ENCODE measurements around the gene UNC5B.

DNA sequence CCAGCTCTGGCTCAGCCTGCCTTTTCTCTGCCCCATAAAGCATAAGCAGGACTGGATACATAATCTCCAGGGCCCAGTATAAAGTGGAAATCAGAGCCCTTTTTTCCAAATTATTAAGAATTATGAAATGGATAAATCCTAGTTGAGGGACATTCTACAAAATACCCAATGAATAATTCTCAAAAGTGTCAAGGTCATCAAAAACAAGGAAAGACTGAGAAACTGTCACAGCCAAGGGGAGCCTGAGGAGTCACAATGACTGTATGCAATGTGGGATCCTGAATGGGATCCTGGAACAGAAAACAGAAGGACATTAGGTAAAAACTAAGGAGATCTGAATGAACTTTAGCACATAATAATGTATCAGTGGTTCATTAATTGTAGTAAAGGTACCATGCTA is 4.8 kb upstream of the UNC5B start:
- TF ChIP-seq POLR2A (IDR thresholded peaks at IDR 0.05) (no peak), POLR2AphosphoS5 (IDR thresholded peaks at IDR 0.05) (no peak)
- TF ChIP-seq, protein P1, sequence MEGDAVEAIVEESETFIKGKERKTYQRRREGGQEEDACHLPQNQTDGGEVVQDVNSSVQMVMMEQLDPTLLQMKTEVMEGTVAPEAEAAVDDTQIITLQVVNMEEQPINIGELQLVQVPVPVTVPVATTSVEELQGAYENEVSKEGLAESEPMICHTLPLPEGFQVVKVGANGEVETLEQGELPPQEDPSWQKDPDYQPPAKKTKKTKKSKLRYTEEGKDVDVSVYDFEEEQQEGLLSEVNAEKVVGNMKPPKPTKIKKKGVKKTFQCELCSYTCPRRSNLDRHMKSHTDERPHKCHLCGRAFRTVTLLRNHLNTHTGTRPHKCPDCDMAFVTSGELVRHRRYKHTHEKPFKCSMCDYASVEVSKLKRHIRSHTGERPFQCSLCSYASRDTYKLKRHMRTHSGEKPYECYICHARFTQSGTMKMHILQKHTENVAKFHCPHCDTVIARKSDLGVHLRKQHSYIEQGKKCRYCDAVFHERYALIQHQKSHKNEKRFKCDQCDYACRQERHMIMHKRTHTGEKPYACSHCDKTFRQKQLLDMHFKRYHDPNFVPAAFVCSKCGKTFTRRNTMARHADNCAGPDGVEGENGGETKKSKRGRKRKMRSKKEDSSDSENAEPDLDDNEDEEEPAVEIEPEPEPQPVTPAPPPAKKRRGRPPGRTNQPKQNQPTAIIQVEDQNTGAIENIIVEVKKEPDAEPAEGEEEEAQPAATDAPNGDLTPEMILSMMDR (IDR thresholded peaks at IDR 0.05 in 8 of 11, conservative IDR thresholded peaks at IDR 0.05 in 3 of 11), result no peak
